ENCODE measurements around the gene LAMA3. TPM values are rescaled to one million over a fixed set of nuclear protein-coding genes. Genes with fewer than 3 reads are reported as not detected.

Gene LAMA3
- total and polyA plus RNA-seq, 8 donors, result 2.1 to 13.9 (median 5.1) TPM

DNA sequence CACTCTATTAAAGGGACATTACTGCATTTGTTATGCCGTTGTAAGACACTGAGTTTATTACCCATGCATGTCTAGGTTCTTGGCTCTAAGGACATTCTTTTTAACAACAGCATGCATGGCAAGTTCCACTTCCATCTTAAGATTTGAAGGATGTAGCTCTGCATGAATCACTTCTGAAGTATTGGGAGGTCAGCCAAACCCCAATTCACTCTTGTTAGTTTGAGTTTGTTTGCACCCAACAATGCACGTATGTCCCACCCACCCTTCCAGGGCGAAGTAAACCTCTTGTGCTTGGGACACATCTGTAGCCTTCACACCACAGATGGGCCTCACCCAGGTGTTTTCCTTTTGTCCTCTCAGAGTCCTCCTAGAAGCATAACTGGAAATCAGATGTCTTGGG, 5.6 kb upstream of the LAMA3 start:
- H3K4me3 ChIP-seq, result no peak overlapping the region
- TF ChIP-seq, protein P1, sequence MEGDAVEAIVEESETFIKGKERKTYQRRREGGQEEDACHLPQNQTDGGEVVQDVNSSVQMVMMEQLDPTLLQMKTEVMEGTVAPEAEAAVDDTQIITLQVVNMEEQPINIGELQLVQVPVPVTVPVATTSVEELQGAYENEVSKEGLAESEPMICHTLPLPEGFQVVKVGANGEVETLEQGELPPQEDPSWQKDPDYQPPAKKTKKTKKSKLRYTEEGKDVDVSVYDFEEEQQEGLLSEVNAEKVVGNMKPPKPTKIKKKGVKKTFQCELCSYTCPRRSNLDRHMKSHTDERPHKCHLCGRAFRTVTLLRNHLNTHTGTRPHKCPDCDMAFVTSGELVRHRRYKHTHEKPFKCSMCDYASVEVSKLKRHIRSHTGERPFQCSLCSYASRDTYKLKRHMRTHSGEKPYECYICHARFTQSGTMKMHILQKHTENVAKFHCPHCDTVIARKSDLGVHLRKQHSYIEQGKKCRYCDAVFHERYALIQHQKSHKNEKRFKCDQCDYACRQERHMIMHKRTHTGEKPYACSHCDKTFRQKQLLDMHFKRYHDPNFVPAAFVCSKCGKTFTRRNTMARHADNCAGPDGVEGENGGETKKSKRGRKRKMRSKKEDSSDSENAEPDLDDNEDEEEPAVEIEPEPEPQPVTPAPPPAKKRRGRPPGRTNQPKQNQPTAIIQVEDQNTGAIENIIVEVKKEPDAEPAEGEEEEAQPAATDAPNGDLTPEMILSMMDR (IDR thresholded peaks at IDR 0.05), result no peak
- FAIRE-seq, result no peak
- no peaks in the 10 kb centered on the region for H3K27me3 ChIP-seq
- no peak overlapping the region for H3K27ac ChIP-seq
- no peak for DNase-seq
- no peaks in the 10 kb centered on the region for H3K36me3 ChIP-seq
- H3K4me1 ChIP-seq, result peaks cover 0 to 2% (median under 1%) of the 10 kb centered on the region in 3 donors
- no peak for ATAC-seq
- 45 to 49% methylated on average over 3 of the region's 3 CpGs for WGBS, 2 donors
- no peaks in the 10 kb centered on the region for H3K9me3 ChIP-seq
- intact Hi-C loops (cut with DNase I), result no loop called here

DNA sequence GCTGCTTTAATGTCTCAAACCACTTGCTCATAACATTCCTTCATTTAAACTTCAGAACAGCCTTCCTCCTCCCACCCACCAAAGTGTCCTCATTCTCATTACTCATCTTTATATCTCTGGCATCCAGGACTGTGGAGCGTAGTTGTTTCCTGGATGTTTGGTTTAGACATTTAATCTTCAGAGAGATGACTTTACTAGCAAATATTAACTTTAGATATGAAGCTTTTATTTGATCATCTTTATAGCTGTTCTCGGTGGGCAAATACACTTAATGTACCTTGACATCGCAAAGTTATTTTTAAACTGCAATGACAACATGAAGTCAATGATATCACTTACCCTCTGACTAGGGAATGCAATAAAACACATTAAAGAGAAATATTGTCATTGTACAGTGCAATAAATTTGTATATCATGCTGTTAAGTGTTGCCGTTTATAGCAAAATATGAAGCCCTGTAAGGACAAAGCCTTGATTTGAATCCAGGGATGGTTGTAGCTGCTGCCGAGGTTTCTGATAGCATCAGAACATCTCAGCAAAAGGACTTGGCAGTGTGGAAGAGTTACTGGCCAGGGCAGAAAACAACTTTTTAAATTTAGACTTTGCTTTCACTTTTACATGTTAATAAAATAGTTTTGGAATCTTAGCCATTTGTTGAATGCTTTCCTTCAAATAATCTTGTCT, 4.6 kb upstream of the LAMA3 start:
- intact Hi-C loops (cut with DNase I), result no loop called here
- H3K9me3 ChIP-seq, result no peaks in the 10 kb centered on the region
- H3K27ac ChIP-seq, result no peak overlapping the region
- no peak overlapping the region for H3K4me3 ChIP-seq
- FAIRE-seq (no peak), ATAC-seq (peak in 1 of 4 donors; percentile 38), DNase-seq (no peak)
- H3K4me1 ChIP-seq, result peaks cover 0 to 5% (median 4%) of the 10 kb centered on the region in 3 donors
- WGBS, 2 donors, result 10 to 11% methylated on average over 5 of the region's 5 CpGs
- no peaks in the 10 kb centered on the region for H3K36me3 ChIP-seq
- TF ChIP-seq, protein P1 (IDR thresholded peaks at IDR 0.05), result no peak
- H3K27me3 ChIP-seq, result no peaks in the 10 kb centered on the region

DNA sequence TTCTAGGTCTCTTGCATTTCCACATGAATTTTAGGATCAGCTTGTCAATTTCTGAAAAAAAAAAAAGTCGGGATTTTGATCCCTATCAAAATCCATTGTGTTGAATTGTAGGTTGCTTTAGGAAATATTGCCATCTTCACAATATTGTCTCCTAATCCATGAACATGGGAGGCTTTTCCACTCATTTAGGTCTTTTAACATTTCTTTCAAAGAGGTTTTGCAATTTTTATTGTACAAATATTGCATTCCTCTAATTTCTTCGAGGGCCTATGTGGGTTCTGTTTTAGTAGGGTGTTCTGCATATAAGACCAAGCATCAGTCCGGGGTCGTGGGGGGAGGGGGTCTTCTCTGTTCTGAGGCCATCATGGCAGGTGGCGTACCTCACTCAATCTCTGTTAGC, 725 bp upstream of the LAMA3 start:
- Histone ChIP-seq H3K36me3 (no peaks in the 10 kb centered on the region), H3K27ac (no peak overlapping the region), H3K4me1 (peaks cover 0 to 6% (median 5%) of the 10 kb centered on the region in 3 donors), H3K9me3 (no peaks in the 10 kb centered on the region), H3K27me3 (no peaks in the 10 kb centered on the region), H3K4me3 (peak overlapping the region in 2 of 4 donors; percentile 61 to 75)
- TF ChIP-seq, protein P1 (IDR thresholded peaks at IDR 0.05), result no peak
- WGBS, 2 donors, result 53 to 56% methylated on average over 5 of the region's 5 CpGs
- intact Hi-C loops (cut with DNase I), result no loop called here
- DNase-seq, result no peak
- ATAC-seq, result no peak
- no peak for FAIRE-seq

DNA sequence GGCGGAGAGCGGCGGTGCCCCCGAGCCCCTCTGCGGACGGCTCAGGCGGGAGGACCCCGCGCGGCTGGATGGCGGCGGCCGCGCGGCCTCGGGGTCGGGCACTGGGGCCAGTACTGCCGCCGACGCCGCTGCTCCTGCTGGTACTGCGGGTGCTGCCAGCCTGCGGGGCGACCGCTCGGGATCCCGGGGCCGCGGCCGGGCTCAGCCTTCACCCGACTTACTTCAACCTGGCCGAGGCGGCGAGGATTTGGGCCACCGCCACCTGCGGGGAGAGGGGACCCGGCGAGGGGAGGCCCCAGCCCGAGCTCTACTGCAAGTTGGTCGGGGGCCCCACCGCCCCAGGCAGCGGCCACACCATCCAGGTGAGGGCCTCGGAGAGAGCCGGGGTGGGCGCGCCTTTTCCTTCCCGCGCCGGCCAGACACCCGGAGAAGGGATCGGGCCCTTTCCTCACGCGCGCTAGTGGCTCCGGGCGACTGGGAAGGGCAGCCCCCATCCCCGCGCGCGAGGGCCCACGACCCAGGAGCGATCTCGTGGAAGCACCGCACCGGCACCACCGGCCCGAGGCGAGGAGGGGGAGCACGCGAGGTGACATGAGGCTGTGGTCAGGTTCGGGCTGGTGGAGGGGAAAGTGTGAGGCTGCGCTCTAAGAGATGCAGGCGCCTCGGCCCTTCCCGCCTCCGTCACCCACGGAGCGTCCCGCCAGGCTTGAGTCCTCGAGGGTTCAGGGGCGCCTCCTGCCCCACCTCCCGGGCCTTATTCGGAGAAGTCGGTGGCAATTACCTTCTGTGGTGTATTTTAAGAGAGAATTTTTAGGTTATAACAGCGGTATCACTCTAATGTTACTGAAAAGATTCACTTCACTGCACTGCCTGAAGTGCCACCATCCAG, 607 bp downstream of the LAMA3 start:
- Histone ChIP-seq H3K9me3 (no peaks in the 10 kb centered on the region), H3K36me3 (no peaks in the 10 kb centered on the region), H3K4me1 (peaks cover 0 to 12% (median 5%) of the 10 kb centered on the region in 3 donors), H3K27ac (no peak overlapping the region), H3K4me3 (peak overlapping the region; percentile 38 to 75 (median 55)), H3K27me3 (no peaks in the 10 kb centered on the region)
- ATAC-seq, result peak; percentile 48 to 59 (median 53)
- no peak for FAIRE-seq
- intact Hi-C loops (cut with DNase I), result loop anchor here in 1 of 3 donors (10.0 kb wide), 1 partner anchor 65 kb away; no protein-coding TSS in a partner anchor
- TF ChIP-seq, protein P1 (IDR thresholded peaks at IDR 0.05), result no peak
- 4 to 9% methylated on average over 47 to 85 of the region's 85 CpGs for WGBS, 2 donors
- peak in 5 of 6 donors; percentile 9 to 83 (median 53) for DNase-seq
